Natural killer cell treated with Interleukin-12 subunit alpha and Interleukin-12 subunit beta and Interleukin-15 and Interleukin-18, amount 100 ng/mL, for 72 hours (primary cell): Measurements from ENCODE around the gene ERP44. TPM values are rescaled to one million over a fixed set of nuclear protein-coding genes. Genes with fewer than 3 reads are reported as not detected.
"Not testable (repeated sequence)": the region's sequence is repeated elsewhere in the genome, so short reads cannot be mapped to it uniquely, and the experiment has no call there.

Source experiments
- ATAC-seq, 2 donors: fragments of 150-1000 bp; cut with Tn5 transposase in 1 of 2; sonication (Bioruptor Pico), chemical (Tn5 transposase) in 1 of 2; 2 replicates each; pipeline ENCODE4 v1.10.0; 2021
- DNase-seq: peaks from one replicate; pipeline ENCODE4 v3.0.0; 2022; ENCODE audit warnings: low spot score
- H3K27ac Mint-ChIP-seq, 2 donors: 1 replicate in 1 of 2; 2 replicates in 1 of 2; pipeline ENCODE4 v1.8.0; 2022; ENCODE audit warnings: mixed read lengths in 2 of 2, mild to moderate bottlenecking in 1 of 2, moderate library complexity in 1 of 2
- H3K27me3 Mint-ChIP-seq, 2 donors: 1 replicate in 1 of 2; 2 replicates in 1 of 2; pipeline ENCODE4 v1.8.0; 2022; ENCODE audit warnings: mixed read lengths in 2 of 2
- H3K36me3 Mint-ChIP-seq: one replicate; pipeline ENCODE4 v1.8.0; 2022; ENCODE audit warnings: mixed read lengths
- H3K4me1 Mint-ChIP-seq, 2 donors: 1 replicate in 1 of 2; 2 replicates in 1 of 2; pipeline ENCODE4 v1.8.0; 2022; ENCODE audit warnings: low read depth in 2 of 2, mixed read lengths in 2 of 2, mild to moderate bottlenecking in 1 of 2
- H3K4me3 Mint-ChIP-seq: one replicate; pipeline ENCODE4 v1.8.0; 2022; ENCODE audit warnings: mixed read lengths
- H3K9me3 Mint-ChIP-seq: 2 replicates; pipeline ENCODE4 v1.8.0; 2022; ENCODE audit warnings: mixed read lengths
- total RNA-seq, 2 donors: library from RNA; stranded (reverse); gene quantifications; one replicate each; pipeline ENCODE4 v1.2.3, GENCODE V29; 2022

The ERP44 gene
- total RNA-seq, result 10 to 100 TPM; 13.1 to 26.3 TPM

- peaks cover 23 to 43% of the 10 kb centered on the region in 2 donors for H3K4me1 Mint-ChIP-seq
- H3K27me3 Mint-ChIP-seq, result no peaks in the 10 kb centered on the region
- peak within 1 kb of the TSS; percentile 100 for H3K4me3 Mint-ChIP-seq
- no peaks in the 10 kb centered on the region for H3K36me3 Mint-ChIP-seq
- no peaks in the 10 kb centered on the region for H3K9me3 Mint-ChIP-seq
- DNase-seq (peak; percentile 98), ATAC-seq (peak; percentile 99)
- H3K27ac Mint-ChIP-seq, result peak within 1 kb of the TSS; percentile 98 to 99
Measured at GRCh38 chr9:100098887-100099721, at the start of gene ERP44, which contains the start of gene INVS. Gene ERP44 (minus strand): TSS chr9:100099000. CDS start chr9:100098840, 160 bp downstream. Gene INVS (plus strand): TSS chr9:100099243. CDS start chr9:100104522, 5,279 bp downstream.

DNA sequence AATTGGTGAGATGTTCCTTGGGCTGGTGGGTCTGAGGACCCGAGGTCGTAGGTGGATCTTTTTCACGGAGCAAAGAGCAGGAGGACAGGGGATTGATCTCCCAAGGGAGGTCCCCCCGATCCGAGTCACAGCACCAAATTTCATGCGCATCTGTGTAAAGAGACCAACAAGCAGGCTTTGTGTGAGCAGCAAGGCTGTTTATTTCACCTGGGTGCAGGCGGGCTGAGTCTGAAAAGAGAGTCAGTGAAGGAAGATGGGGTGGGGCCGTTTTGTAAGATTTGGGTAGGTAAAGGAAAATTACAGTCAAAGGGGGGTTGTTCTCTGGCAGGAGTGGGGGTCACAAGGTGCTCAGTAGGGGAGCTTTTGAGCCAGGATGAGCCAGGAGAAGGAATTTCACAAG, 47.2 kb upstream of the ERP44 start:
- H3K9me3 Mint-ChIP-seq, H3K27ac Mint-ChIP-seq, H3K36me3 Mint-ChIP-seq, H3K4me3 Mint-ChIP-seq, ATAC-seq, DNase-seq, H3K27me3 Mint-ChIP-seq: not testable (repeated sequence)
- peaks cover 0 to 13% of the 10 kb centered on the region in 2 donors for H3K4me1 Mint-ChIP-seq

GRCh38 chr9:100145167-100145934, 46.6 kb upstream of the ERP44 start:
- H3K36me3 Mint-ChIP-seq, H3K27me3 Mint-ChIP-seq, H3K27ac Mint-ChIP-seq, H3K9me3 Mint-ChIP-seq, DNase-seq, H3K4me3 Mint-ChIP-seq, ATAC-seq: not testable (repeated sequence)
- H3K4me1 Mint-ChIP-seq, result peaks cover 0 to 13% of the 10 kb centered on the region in 2 donors

DNA sequence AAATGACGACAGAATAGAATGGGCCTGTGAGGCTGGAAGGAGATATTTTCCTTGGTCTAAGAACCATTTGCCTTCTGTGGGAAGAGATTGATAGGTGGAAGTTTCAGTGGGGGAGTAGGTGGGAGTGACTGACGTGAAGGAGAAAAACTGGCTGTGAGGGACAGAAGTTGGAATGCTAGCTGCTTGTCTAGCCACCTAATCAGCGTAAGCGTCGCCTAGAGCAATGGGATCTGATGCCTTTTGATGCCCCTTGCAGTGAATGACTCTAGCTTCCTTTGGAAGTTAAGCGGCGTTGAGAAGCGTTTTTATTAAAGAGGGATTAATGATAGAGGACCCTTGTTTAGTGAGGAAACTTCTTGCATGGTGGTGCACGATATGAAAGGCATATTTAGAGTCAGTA, 43.1 kb upstream of the ERP44 start:
- not testable (repeated sequence) for H3K36me3 Mint-ChIP-seq, DNase-seq, H3K27me3 Mint-ChIP-seq, H3K27ac Mint-ChIP-seq, H3K9me3 Mint-ChIP-seq, ATAC-seq, H3K4me3 Mint-ChIP-seq
- H3K4me1 Mint-ChIP-seq, result peaks cover 0 to 13% of the 10 kb centered on the region in 2 donors

DNA sequence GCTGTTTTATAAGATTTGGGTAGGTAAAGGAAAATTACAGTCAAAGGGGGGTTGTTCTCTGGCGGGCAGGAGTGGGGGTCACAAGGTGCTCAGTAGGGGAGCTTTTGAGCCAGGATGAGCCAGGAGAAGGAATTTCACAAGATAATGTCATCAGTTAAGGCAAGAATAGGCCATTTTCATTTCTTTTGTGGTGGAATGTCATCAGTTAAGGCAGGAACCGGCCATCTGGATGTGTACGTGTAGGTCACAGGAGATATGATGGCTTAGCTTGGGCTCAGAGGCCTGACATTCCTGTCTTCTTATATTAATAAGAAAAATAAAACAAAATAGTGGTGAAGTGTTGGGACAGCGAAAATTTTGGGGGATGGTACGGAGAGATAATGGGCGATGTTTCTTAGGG, 41.5 kb upstream of the ERP44 start:
- H3K36me3 Mint-ChIP-seq, H3K9me3 Mint-ChIP-seq, H3K4me3 Mint-ChIP-seq, H3K27ac Mint-ChIP-seq, H3K27me3 Mint-ChIP-seq, DNase-seq, H3K4me1 Mint-ChIP-seq, ATAC-seq: not testable (repeated sequence)

DNA sequence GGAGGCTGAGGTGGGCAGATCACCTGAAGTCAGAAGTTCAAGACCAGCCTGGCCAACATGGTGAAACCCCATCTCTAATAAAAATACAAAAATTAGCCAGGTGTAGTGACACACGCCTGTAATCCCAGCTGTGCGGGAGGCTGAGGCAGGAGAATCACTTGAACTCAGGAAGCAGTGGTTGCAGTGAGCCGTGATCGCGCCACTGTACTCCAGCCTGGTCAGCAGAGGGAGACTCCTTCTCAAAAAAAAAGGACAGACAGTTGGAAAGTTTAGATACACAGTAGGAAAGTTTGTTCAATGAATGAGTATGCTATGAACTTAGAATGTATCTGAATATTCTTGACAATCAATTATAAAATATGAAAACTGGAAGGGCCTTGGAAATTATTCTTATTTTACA, 38.0 kb upstream of the ERP44 start:
- H3K27me3 Mint-ChIP-seq, H3K4me1 Mint-ChIP-seq, ATAC-seq, H3K9me3 Mint-ChIP-seq, H3K4me3 Mint-ChIP-seq, DNase-seq, H3K27ac Mint-ChIP-seq, H3K36me3 Mint-ChIP-seq: not testable (repeated sequence)

DNA sequence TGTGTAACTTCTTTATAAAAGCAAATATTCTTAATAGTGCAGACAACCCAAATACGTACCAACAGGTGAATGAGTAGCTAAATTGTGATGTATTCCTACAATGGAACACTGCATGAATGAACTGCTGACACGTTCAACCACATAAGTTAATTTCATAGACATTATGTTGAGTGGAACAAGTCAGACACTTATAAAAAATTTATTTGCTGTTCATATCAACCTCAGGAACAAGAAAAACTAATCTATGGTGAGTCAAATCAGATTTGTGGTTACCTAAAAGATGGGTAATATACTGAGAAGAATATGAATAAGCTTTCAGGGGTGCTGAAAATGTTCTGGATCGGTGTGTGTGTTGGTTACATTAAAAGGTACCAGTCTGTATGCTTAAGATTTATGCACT, 35.9 kb upstream of the ERP44 start:
- H3K9me3 Mint-ChIP-seq, result no peaks in the 10 kb centered on the region
- H3K27ac Mint-ChIP-seq, result no peak overlapping the region
- ATAC-seq (peak in 1 of 2 donors; percentile 66), DNase-seq (no peak)
- peaks cover 4% of the 10 kb centered on the region for H3K36me3 Mint-ChIP-seq
- no peaks in the 10 kb centered on the region for H3K4me1 Mint-ChIP-seq
- H3K27me3 Mint-ChIP-seq, result no peaks in the 10 kb centered on the region
- no peak overlapping the region for H3K4me3 Mint-ChIP-seq

DNA sequence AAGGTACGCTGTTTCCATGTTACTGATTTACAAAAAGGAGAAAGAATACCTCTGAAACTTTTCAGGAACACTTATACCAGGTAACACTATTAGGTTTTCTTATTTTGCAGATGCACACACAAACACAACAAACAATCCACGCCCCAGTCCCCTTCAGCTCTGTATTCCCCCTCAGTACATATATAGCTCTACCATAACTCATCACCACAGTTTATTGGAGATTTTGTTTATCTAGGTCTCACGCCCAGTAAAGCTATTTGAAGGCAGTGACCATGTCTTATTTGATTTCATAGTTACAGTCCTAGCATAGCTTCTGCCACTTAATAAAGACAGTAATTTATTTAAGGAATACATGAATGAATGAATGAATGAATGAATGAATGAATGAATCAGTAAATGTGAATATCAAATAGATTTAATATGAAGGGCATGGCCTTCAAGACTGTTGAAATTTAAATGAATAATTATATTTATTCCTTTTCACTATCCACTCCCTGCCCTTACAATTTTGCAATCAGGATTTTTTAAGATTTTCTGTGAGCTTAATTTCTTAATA, 33.2 kb upstream of the ERP44 start:
- Mint-ChIP-seq H3K36me3 (peaks cover 4% of the 10 kb centered on the region), H3K27ac (no peak overlapping the region), H3K9me3 (no peaks in the 10 kb centered on the region), H3K27me3 (no peaks in the 10 kb centered on the region), H3K4me1 (no peaks in the 10 kb centered on the region), H3K4me3 (no peak overlapping the region)
- no peak for DNase-seq
- no peak for ATAC-seq

- ATAC-seq (no peak), DNase-seq (no peak)
- H3K27me3 Mint-ChIP-seq, result no peaks in the 10 kb centered on the region
- no peaks in the 10 kb centered on the region for H3K4me1 Mint-ChIP-seq
- H3K27ac Mint-ChIP-seq, result no peak overlapping the region
- H3K4me3 Mint-ChIP-seq, result no peak overlapping the region
- H3K9me3 Mint-ChIP-seq, result no peaks in the 10 kb centered on the region
- H3K36me3 Mint-ChIP-seq, result peaks cover 4% of the 10 kb centered on the region
Measured at GRCh38 chr9:100131216-100131615, 32.4 kb upstream of the ERP44 start.

DNA sequence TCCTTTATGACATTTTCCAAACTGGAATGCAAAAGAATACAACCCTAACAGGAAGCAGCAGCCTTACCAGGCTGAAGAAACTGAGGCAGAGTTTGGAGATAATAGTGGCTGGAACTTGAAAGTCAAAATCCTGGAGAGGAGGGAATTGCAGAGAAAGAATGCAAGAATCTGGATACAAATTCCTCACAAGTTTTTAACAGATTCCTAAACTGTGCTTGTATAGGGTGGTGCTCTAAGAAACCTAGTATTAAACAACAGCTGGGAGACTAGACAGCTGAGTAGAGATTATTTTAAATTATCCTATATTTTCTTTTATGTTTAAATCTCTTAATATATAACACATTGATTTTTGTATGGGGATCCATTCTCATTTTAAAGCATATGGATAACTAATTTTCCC, 31.0 kb upstream of the ERP44 start:
- no peak overlapping the region for H3K27ac Mint-ChIP-seq
- no peak for DNase-seq
- peaks cover 4% of the 10 kb centered on the region for H3K36me3 Mint-ChIP-seq
- H3K27me3 Mint-ChIP-seq, result no peaks in the 10 kb centered on the region
- H3K4me1 Mint-ChIP-seq, result peaks cover 0 to 3% of the 10 kb centered on the region in 2 donors
- H3K9me3 Mint-ChIP-seq, result no peaks in the 10 kb centered on the region
- H3K4me3 Mint-ChIP-seq, result no peak overlapping the region
- no peak for ATAC-seq

- no peak for DNase-seq
- H3K36me3 Mint-ChIP-seq, result no peaks in the 10 kb centered on the region
- no peak for ATAC-seq
- H3K27ac Mint-ChIP-seq, result no peak overlapping the region
- no peaks in the 10 kb centered on the region for H3K9me3 Mint-ChIP-seq
- H3K4me1 Mint-ChIP-seq, result peaks cover 0 to 3% of the 10 kb centered on the region in 2 donors
- no peaks in the 10 kb centered on the region for H3K27me3 Mint-ChIP-seq
- H3K4me3 Mint-ChIP-seq, result no peak overlapping the region
Measured at GRCh38 chr9:100126423-100126822, 27.6 kb upstream of the ERP44 start.

DNA sequence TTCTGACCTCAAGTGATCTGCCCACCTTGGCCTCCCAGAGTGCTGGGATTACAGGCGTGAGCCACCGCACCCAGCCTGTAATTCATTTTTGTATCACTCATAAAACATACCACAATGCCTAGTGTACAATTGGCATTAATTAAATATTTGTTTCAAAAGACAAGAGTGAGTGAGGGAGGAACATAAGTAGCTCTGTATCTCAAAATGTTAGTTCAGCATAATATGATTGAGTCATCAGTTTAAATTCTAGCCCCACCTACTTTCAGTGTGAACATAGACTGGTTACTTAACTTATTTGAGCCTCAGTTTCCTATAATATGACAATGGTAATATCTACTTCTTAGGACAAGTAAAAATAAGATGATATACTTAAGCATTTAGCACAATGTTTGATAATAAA, 27.1 kb upstream of the ERP44 start:
- H3K9me3 Mint-ChIP-seq, result no peaks in the 10 kb centered on the region
- no peak overlapping the region for H3K27ac Mint-ChIP-seq
- DNase-seq (no peak), ATAC-seq (no peak)
- H3K4me1 Mint-ChIP-seq, result peaks cover 0 to 3% of the 10 kb centered on the region in 2 donors
- H3K27me3 Mint-ChIP-seq, result no peaks in the 10 kb centered on the region
- H3K36me3 Mint-ChIP-seq, result no peaks in the 10 kb centered on the region
- H3K4me3 Mint-ChIP-seq, result no peak overlapping the region

DNA sequence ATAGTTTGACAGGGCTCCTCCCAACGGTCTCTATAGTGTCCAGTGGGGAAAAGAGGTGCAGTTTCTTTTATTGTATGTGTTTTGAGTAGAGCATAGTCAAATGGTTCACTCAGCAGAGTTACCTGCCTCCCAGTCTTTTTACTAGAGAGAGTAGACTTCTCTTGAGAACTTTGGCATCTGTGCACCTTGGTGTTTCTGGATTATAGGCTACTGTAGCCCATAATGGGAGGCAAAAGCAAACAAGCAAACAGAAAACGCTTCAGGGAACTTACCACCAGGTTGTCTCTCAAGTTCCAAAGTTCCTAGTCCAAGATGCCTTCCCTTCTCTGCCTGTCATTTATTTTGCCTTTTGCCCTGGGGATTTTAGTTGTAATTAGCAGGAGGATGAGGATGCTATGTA, 26.4 kb upstream of the ERP44 start:
- Mint-ChIP-seq H3K36me3 (no peaks in the 10 kb centered on the region), H3K4me1 (peaks cover 0 to 6% of the 10 kb centered on the region in 2 donors), H3K4me3 (no peak overlapping the region), H3K27ac (no peak overlapping the region), H3K9me3 (no peaks in the 10 kb centered on the region), H3K27me3 (no peaks in the 10 kb centered on the region)
- no peak for DNase-seq
- no peak for ATAC-seq

GRCh38 chr9:100120286-100120685, 21.5 kb upstream of the ERP44 start:
- Mint-ChIP-seq H3K36me3 (no peaks in the 10 kb centered on the region), H3K4me1 (peaks cover 0 to 8% of the 10 kb centered on the region in 2 donors), H3K27ac (no peak overlapping the region), H3K9me3 (no peaks in the 10 kb centered on the region), H3K27me3 (no peaks in the 10 kb centered on the region), H3K4me3 (no peak overlapping the region)
- DNase-seq (no peak), ATAC-seq (peak in 1 of 2 donors; percentile 31)
